Left hindlimb (tissue), 1 donor: ENCODE measurements around the gene INTS7.

Experiments used
- DNase-seq: peaks from one replicate; pipeline ENCODE4 v3.0.0-alpha.2; 2018

Gene INTS7, protein sequence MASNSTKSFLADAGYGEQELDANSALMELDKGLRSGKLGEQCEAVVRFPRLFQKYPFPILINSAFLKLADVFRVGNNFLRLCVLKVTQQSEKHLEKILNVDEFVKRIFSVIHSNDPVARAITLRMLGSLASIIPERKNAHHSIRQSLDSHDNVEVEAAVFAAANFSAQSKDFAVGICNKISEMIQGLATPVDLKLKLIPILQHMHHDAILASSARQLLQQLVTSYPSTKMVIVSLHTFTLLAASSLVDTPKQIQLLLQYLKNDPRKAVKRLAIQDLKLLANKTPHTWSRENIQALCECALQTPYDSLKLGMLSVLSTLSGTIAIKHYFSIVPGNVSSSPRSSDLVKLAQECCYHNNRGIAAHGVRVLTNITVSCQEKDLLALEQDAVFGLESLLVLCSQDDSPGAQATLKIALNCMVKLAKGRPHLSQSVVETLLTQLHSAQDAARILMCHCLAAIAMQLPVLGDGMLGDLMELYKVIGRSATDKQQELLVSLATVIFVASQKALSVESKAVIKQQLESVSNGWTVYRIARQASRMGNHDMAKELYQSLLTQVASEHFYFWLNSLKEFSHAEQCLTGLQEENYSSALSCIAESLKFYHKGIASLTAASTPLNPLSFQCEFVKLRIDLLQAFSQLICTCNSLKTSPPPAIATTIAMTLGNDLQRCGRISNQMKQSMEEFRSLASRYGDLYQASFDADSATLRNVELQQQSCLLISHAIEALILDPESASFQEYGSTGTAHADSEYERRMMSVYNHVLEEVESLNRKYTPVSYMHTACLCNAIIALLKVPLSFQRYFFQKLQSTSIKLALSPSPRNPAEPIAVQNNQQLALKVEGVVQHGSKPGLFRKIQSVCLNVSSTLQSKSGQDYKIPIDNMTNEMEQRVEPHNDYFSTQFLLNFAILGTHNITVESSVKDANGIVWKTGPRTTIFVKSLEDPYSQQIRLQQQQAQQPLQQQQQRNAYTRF

DNA sequence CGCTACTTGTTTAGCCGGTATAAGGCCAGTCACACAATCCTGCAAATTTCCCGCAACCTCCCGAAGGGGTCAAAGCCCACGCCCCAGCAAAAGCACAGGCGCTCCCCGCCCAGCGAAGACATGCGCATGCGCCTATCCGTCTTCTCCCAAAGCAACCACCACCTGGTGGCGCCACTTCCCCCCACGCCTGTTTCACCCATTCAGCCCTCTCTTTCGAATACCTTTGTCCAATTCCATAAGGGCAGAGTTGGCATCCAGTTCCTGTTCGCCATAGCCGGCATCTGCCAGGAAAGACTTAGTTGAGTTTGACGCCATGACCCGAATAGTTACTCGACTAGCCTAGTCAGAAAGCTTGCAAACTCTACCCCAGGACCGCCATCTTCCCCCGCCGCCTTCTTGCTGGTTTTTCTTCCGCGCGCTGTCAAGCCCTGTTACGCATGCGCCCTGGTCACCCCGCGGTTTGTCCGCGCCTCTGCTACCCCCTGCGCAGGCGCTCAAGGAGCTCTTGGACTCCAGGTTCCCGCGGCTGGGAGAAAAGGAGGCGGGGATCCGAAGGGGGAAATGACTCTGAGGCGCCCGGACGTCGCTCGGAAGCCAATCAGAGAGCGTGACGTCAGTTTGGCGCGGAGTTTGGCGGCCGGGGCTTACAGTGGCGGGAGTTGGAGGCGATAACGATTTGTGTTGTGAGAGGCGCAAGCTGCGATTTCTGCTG lies at the start of gene INTS7, which contains the start of gene DTL:
INTS7 (minus strand) TSS at position 435 of the 712 bp plus-strand sequence; CDS start at position 315, 120 bp downstream.
DTL (plus strand) TSS at position 626 of the 712 bp plus-strand sequence. CDS start 143 bp downstream, outside the sequence.
- peak; percentile 99 for DNase-seq

DNA sequence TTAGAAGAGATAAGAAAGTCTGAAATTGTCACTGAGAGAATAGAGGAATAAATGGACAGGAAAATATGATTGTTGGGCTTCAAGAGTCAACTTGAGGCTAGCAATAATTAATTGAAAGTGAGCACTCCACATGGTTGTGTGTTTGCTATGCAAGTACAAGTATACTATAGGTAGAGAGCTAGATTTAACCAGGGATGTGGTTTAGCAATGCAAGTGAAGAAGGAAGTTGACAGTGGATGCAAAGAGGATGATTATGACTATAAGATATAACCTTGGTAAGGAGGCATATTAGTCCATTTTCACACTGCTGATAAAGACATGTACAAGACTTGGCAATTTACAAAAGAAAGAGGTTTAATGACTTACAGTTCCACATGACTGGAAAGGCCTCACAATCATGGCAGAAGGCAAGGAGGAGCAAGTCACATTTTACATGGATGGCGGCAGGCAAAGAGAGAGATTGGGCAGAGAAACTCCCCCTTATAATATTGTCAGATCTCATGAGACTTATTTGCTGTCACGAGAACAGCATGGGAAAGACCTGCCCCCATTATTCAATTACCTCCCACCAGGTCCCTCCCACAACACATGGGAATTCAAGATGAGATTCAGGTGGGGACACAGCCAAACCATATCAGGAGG lies 47.5 kb upstream of the INTS7 start:
- DNase-seq: no peak

DNA sequence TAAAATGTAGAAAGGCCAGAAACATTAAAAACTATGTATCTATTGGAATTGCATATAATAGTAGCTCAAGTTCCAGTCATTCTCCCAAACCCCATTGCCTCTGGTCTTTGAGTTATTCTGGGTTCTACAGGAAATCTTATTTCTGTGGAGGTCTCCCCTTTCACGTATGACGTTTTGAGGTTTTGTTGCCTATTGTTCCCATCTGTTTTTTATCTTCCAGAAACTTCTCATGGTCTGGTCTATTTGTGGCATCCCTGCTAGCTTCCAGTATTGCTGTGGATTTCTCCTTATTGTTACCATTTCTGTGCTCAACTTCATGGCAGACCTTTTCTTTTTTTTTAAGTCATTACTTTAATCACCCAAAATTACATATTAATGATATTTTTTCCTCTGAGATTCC lies 43.5 kb upstream of the INTS7 start:
- no peak for DNase-seq

DNA sequence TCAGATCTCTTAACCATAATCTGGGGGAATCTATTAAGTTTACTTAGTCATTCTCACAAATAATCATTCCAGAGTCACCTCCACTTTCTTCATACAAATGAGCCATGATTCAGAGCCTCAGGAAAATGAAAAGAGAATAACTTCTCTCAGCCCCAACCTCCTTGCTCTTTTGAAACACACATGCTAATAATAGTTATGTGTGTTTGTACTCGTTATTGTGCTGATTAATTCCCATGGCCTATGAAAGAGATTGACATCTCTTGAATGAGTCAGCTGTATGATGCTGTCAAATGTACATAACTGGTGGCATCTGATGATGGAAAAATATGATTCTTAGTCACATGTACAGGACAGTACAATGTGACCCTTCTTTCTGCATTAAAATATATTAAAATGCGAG lies 41.7 kb upstream of the INTS7 start:
- DNase-seq: no peak

DNA sequence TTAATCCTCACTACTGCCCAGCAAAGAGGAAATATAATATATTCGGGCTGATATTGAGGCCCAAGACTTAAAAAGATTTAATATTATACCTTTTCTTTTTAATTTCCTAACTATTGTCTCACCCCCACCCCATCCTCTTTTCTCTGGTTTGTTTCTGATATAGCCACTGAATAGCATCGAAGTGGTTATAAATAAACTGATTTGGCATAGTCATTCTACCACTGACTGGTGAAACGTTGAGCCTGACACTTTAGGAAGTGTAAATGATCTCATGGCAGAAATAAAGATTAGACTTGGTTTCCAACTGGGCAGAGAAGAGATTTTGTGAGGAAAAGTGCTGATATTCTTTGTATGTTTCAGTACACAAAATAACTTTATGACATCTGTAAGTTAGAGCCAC lies 39.5 kb upstream of the INTS7 start:
- no peak for DNase-seq

DNA sequence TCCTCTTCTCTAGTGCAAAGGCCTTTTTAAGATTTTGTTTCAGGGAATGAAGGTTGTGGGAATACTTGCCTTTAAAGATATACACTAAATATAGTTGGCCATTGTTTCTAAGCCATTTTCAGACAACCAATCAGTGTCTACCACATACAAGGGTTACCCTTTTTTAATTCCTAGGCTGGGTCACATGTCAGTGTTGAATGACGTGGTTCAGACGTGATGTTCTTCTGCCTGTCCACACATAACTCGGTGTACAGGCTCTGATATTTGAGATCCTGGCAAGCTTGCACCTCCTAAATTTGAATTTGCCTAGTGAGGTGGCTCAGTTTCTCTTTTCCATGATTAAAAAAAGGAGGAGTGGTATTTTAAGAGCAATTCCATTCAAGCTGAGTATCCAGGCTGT lies 39.0 kb upstream of the INTS7 start:
- no peak for DNase-seq

DNA sequence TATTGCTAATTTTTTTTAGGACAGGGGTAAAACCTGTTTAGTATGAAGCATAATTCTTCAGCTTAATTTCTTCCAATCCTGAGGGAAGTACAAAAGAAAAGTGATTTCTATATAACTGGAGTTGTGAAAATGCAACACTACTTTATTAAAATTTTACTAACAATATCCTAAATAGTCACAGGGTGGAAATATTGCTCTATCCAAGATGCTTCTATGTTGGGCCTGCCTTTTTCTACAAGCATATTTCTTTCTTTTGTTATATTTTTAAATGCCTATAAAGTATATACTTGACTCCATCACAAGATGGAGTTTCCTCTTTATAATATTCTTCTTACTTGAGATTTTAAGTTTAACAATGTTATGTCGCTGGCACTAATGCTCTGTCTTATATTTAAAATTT lies 38.1 kb upstream of the INTS7 start:
- DNase-seq: no peak

DNA sequence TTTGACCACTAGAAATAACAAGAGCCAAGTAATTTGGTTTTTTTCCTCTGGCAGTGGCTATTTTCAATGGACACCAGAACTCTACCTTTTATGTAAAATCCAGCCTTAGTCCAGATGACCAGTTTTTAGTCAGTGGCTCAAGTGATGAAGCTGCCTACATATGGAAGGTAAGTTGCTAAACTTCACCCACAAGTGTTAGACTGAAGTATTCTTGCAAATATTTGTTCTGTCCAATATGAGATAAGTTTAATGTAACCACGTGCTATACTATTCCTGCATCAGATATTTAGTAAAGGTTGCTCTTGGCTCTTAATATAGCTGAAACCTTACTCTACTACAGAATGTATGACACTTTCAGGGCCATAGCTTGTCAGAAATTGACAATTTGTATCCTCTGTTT lies 36.7 kb upstream of the INTS7 start:
- DNase-seq: no peak

DNA sequence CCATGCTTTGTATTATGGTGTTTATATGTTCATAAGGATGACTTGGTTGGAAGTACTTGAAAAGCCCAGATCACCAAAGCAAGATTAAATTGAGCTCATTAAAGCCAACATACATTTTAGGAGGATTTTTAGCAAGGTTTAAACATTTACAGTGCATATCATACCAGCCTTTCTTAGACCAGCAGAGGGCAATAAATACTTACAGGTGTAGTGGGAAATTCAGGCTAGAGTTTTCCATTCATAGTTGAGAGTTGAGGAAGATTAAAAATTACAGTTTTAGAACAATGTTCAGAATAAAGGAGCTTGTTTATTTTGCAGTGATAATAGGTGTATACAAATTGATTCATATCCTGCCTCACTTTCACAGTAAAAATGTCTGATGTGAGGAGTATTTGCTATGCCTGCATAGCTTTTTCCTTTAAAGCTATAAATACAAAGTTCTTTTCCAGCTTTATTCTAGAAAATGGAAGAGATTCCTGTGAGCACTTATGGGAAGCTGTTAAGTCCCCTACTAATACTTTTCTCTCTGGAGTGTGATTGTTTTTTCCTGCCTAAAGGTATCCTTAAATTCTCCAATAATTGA lies 35.5 kb upstream of the INTS7 start:
- no peak for DNase-seq

DNA sequence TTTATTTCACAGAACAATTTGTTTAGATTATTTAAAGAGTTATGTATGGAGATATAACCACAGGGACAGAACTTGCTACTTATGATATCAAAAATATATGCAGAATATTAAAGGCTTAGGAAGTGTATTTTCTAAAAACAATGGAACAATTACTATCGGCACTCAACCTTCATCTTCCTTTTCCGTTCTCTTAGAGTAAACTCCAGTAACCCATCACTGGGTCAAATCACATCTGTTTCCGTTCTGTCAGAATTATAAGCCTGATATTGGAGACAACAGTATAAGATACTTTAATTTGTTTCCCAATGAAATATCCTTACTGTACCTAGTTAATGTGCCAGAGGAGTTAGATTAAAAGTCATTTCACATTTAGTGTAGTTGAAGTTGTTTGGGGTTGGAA lies 32.4 kb upstream of the INTS7 start:
- DNase-seq: no peak

DNA sequence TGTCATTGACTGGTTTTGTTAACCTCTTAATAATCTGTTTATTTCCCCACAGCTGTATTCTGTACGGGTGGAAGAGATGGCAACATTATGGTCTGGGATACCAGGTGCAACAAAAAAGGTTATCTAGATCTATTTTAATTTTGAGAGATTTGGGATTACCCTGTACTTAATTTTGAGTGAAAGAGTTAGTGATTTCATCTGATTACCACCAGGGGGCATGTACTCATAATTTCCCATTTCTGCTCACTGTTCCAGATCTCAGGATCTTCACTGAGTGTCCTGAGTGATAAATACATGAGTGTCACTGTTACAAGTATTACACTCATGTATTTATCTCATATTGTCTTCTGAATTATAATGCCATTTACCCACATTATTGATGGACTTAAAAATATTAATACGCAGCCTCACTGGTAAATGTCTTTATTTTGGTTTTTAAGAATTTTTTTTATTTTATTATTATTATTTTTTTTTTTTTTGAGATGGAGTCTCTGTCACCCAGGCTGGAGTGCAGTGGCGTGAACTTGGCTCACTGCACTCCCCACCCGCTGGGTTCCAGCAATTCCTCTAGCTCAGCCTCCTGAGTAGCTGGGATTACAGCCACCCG lies 27.6 kb upstream of the INTS7 start:
- DNase-seq: no peak

DNA sequence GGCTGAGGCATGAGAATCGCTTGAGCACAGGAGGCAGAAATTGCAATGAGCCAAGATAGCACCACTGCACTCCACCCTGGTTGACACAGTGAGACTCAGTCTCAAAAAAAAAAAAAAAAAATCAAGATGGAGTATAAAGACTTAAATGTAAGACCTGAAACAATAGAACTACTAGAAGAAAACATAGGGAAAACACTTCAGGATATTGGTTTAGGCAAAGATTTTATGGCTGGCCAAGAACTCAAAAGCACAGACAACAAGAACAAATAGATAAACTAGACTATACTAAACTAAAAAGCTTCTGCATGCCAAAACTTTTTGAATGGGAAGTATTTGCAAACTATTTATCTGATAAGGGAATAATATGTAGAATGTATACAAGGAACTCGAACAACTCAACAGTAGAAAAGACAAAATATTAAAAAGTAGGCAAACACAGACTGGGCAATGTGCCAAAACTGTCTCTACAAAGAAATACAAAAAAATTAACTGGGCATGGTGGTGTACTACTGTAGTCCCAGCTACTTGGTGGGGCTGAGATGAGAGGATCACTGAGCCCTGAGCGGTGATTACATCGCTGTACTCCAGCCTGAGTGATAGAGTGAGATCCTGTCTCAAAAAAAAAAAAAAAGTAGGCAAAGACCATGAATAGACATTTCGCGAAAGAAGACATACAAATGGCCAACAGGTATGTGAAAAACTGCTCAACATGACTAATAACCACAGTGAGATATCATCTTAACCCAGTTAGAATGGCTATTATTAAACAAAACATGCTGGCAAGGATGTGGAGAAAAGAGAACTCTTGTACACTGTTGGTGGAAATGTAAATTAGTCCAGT lies 25.5 kb upstream of the INTS7 start:
- DNase-seq: no peak

DNA sequence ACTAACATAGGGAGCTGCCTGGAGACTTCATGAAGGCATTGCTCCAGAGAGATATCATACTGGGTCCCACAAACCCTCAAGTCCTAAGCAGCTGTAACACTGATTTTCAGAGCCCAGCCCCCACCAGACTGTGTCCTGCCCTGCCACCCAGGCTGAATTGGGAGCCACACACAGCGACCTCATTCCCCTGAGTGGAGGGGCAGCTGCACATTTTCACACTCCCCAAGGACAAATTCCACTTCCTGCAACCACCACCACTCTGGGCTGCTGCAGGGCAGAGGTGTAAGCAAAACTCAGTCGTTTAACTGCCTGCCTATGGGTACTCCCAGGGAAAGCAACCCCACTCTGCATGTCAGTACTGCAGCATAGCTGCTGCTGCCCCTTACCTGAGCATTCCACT lies 20.0 kb upstream of the INTS7 start:
- DNase-seq: no peak

DNA sequence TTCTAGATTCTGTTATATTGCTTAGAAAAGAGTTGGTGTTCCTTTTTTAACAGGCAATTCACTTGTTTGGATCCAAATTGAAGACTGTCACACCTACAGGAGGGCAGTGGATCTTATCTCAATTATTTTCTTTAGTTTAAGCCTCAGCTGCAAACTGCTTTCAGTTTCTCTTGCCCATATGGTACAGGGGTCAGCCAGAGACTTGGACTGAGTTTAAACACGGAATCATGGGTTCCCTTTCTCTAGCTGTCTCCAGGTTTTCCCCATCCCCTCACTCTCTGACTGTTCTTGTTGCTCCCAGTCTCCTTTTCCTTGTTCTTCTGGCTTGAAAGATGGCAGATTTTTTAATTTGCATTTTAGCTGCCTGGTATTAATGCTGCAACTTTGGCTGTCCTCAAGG lies 18.6 kb upstream of the INTS7 start:
- DNase-seq: no peak

DNA sequence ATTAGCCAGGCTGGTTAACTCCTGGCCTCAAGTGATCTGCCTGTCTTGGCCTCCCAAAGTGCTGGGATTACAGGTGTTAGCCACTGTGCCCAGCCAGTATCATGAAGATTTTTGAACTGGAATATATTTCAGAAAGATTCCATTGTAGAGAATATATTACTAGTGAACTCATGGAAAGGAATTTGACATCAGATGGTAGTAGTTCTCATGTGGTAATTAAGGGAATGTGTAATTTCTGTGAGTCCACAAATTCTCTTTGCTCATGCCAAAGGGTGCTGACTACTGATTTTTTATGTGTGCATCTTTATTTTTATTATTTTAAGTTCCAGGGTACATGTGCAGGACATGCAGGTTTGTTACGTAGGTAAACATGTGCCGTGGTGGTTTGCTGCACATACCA lies 10.6 kb upstream of the INTS7 start:
- no peak for DNase-seq

DNA sequence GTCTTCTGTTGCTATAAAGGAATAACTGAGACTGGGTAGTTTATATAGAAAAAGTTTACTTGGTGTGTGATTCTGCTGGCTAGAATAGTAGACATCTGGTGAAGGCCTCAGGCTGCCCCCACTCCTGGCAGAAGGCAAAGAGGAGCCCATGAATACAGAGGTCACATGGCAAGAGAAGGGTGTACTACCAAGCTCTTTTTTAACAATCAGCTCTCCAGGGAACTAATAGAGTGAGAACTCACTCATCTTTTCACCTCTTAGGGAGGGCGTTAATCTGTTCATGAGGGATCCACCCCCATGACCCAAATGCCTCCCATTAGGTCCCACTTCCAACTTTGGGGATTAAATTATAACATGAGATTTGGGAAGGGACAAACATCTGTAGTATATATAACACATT lies 9.5 kb upstream of the INTS7 start:
- no peak for DNase-seq

DNA sequence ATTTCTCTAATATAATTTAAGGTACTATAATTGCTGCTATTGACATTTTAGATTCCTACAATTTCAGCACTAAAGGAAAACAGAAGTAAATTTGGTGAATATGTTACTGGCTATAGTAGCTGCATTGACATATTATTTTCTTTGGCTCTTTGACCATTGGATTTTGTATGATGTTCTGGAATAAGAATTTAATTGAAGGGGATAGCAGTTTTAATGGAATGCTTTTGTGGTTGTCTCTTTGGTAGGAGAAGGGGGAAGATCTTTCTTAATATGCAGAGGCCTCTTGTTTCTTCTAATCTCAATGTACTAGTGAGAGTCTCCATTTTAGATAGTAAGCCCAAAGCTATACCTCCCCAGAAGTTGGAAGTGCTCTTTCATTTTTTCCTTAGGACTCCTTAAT lies 7.1 kb upstream of the INTS7 start:
- DNase-seq: no peak

DNA sequence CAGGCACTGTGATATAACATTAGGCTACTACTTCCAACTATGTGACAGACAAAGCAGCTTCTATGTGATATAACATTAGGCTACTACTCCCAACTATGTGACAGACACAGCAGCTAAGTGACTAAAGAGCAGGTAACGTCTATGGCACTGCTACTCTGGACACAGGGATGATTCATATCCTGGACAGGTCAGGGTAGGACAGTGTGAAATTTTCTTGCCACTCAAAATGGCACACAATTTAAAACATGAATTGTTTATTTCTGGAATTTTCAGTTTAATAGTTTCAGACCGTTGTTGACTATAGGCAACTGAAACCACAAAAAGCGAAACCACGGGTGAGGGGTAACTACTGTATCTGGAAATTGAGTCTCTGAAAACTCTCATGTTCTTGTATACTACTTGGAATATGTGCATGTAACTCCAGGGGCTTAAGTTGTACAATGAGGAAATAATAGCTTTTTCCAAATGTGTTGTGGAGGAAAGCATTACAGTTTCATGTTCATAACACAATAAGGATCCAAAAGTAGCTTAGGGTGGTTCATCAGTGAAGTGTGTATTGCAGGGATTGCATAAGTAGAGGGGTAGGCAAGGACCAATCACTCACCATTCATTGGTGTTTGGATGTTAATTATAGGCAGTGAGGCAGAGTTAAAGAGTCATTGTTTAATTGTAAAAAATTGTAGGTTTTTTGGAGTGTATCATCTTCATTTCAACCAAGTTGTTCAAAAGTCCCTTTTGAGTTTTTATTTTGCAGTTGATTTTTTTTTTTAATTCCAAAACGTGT lies 5.5 kb upstream of the INTS7 start:
- no peak for DNase-seq

DNA sequence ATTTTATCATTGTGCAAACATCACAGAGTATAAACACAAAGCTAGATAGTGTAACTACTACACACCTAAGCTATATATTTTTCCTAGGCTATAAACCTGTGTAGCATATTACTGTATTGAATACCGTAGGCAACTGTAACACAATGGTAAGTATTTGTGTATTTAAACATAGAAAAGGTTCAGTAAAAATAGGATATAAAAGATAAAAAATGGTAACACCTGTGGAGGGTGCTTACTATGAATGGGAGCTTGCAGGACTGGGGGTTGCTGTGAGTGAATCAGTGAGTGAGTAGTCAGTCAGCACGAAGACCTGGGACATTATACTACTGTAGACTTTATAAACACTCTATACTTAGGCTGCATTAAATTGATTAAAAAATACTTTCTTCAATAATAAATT lies 4.3 kb upstream of the INTS7 start:
- no peak for DNase-seq

DNA sequence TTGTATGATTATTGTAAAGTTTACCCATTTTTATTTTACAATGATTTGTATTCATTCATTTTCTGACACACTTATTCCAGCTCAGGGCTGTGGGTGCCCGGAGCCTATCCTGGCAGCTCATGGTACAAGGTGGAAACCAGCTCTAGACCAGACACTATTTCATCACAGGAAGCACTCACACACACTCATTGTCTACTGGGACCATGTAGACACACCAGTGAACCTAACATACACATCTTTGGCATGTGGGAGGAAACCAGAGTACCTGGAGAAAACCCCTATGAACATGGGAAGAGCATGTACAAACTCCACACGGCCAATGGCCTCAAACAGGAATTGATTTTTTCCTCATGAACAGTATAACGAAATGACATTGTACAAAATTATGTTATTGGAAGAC lies 2.5 kb upstream of the INTS7 start:
- no peak for DNase-seq
